Activated CD8-positive, alpha-beta T cell treated with anti-CD3 and anti-CD28 coated beads for 36 hours (primary cell): ENCODE measurements around the gene ANKRD6. TPM values are rescaled to one million over a fixed set of nuclear protein-coding genes. Genes with fewer than 3 reads are reported as not detected.
"Not testable (repeated sequence)": the region's sequence is repeated elsewhere in the genome, so short reads cannot be mapped to it uniquely, and the experiment has no call there.

Experiments used
- ATAC-seq: fragments of 200-7000 bp; cut with Tn5 transposase; one replicate; pipeline ENCODE4 v1.10.0; 2021; ENCODE audit warnings: mild to moderate bottlenecking, moderate library complexity
- CTCF ChIA-PET: fragments of 350-600 bp; sonication (Branson Sonifier 250); formaldehyde crosslinking; loops from one replicate; lab custom pipeline; 2021; ENCODE audit warnings: antibody characterized with exemption; lab: Charles Lee
- POLR2A ChIA-PET: fragments of 350-600 bp; sonication (Branson Sonifier 250); formaldehyde crosslinking; loops from one replicate; lab custom pipeline; 2021; ENCODE audit warnings: antibody characterized with exemption; lab: Charles Lee
- DNase-seq: peaks from one replicate; pipeline ENCODE4 v3.0.0-alpha.2; 2020
- H3K27ac Mint-ChIP-seq: one replicate; pipeline ENCODE4 v1.8.0; 2021; ENCODE audit warnings: mild to moderate bottlenecking, mixed read lengths
- H3K27me3 Mint-ChIP-seq: one replicate; pipeline ENCODE4 v1.8.0; 2021; ENCODE audit warnings: mixed read lengths
- H3K36me3 Mint-ChIP-seq: one replicate; pipeline ENCODE4 v1.8.0; 2021; ENCODE audit warnings: low read depth, mixed read lengths
- H3K4me1 Mint-ChIP-seq: one replicate; pipeline ENCODE4 v1.8.0; 2021; ENCODE audit warnings: low read depth, mixed read lengths
- H3K4me3 Mint-ChIP-seq: one replicate; pipeline ENCODE4 v1.8.0; 2021; ENCODE audit warnings: mild to moderate bottlenecking, moderate library complexity, mixed read lengths
- H3K9me3 Mint-ChIP-seq: one replicate; pipeline ENCODE4 v1.8.0; 2021; ENCODE audit warnings: mixed read lengths
- CTCF ChIP-seq: fragments of 200-600 bp; IDR thresholded peaks from one replicate; pipeline ENCODE4 v1.8.0; 2022; ENCODE audit warnings: antibody characterized with exemption, mild to moderate bottlenecking
- intact Hi-C: fragments of 100-400 bp; cut with micrococcal nuclease; formaldehyde crosslinking; loops from one replicate; pipeline ENCODE4 v1.10.0; 2022
- total RNA-seq, 2 experiments: library from RNA; stranded (reverse); gene quantifications; one replicate each; pipeline ENCODE4 v1.2.3, GENCODE V29; 2021

The ANKRD6 gene
- total RNA-seq, 2 experiments from 2014 or later = 3.5 to 4.9 TPM

- no peak for TF ChIP-seq CTCF
- peaks cover 51% of the 10 kb centered on the region for H3K36me3 Mint-ChIP-seq
- DNase-seq (no peak), ATAC-seq (no peak)
- H3K9me3 Mint-ChIP-seq = no peaks in the 10 kb centered on the region
- no peak overlapping the region for H3K27ac Mint-ChIP-seq
- no peak overlapping the region for H3K4me3 Mint-ChIP-seq
- intact Hi-C loops = no loop called here
- H3K4me1 Mint-ChIP-seq = peaks cover 26% of the 10 kb centered on the region
- no peaks in the 10 kb centered on the region for H3K27me3 Mint-ChIP-seq
- CTCF ChIA-PET = interaction anchor here (1.6 kb wide), 1 partner anchor 269 kb away, joined by 5 read pairs; no protein-coding TSS in a partner anchor
- POLR2A ChIA-PET = no interaction called here
These were observed 207.9 kb downstream of the ANKRD6 start for GRCh38 chr6:89640804-89641203.

- H3K4me3 Mint-ChIP-seq, ATAC-seq, H3K27me3 Mint-ChIP-seq, H3K9me3 Mint-ChIP-seq, intact Hi-C loops, H3K27ac Mint-ChIP-seq, DNase-seq, CTCF ChIA-PET: not testable (repeated sequence)
- H3K36me3 Mint-ChIP-seq = peaks cover 48% of the 10 kb centered on the region
- POLR2A ChIA-PET = interaction anchor here (0.6 to 1.1 kb wide), 2 partner anchors 10 to 908 kb away, joined by 3 read pairs; no protein-coding TSS in a partner anchor
- peaks cover 21% of the 10 kb centered on the region for H3K4me1 Mint-ChIP-seq
These were observed 208.6 kb downstream of the ANKRD6 start for GRCh38 chr6:89641581-89641980.

GRCh38 chr6:89642956-89643355, 210.0 kb downstream of the ANKRD6 start:
- no peak for TF ChIP-seq CTCF
- Mint-ChIP-seq H3K4me3 (no peak overlapping the region), H3K4me1 (peaks cover 11% of the 10 kb centered on the region), H3K9me3 (no peaks in the 10 kb centered on the region), H3K36me3 (peaks cover 47% of the 10 kb centered on the region), H3K27ac (no peak overlapping the region), H3K27me3 (no peaks in the 10 kb centered on the region)
- POLR2A ChIA-PET = interaction anchor here (1.1 kb wide), 1 partner anchor 9 kb away, joined by 3 read pairs; no protein-coding TSS in a partner anchor
- ATAC-seq (no peak), DNase-seq (no peak)
- intact Hi-C loops = no loop called here
- CTCF ChIA-PET = no interaction called here

GRCh38 chr6:89643406-89643805, 210.5 kb downstream of the ANKRD6 start:
- Mint-ChIP-seq H3K36me3 (peaks cover 45% of the 10 kb centered on the region), H3K4me1 (peaks cover 9% of the 10 kb centered on the region), H3K27me3 (no peaks in the 10 kb centered on the region), H3K9me3 (no peaks in the 10 kb centered on the region), H3K4me3 (no peak overlapping the region), H3K27ac (no peak overlapping the region)
- CTCF ChIA-PET = no interaction called here
- POLR2A ChIA-PET = interaction anchor here (0.5 kb wide), 1 partner anchor 944 kb away, joined by 3 read pairs; no protein-coding TSS in a partner anchor
- DNase-seq = no peak
- intact Hi-C loops = no loop called here
- TF ChIP-seq CTCF = no peak
- ATAC-seq = no peak

GRCh38 chr6:89644864-89645263, 211.9 kb downstream of the ANKRD6 start:
- peaks cover 48% of the 10 kb centered on the region for H3K36me3 Mint-ChIP-seq

More at GRCh38 chr6:89644864-89645263, 211.9 kb downstream of the ANKRD6 start:
- H3K4me1 Mint-ChIP-seq = peaks cover 3% of the 10 kb centered on the region
- no peaks in the 10 kb centered on the region for H3K27me3 Mint-ChIP-seq
- POLR2A ChIA-PET = no interaction called here
- no peak for TF ChIP-seq CTCF
- no peak for DNase-seq
- no peak overlapping the region for H3K4me3 Mint-ChIP-seq
- intact Hi-C loops = no loop called here
- no peaks in the 10 kb centered on the region for H3K9me3 Mint-ChIP-seq
- no peak for ATAC-seq
- no peak overlapping the region for H3K27ac Mint-ChIP-seq
- CTCF ChIA-PET = no interaction called here
